ENCODE data around the gene YJEFN3. TPM values are rescaled to one million over a fixed set of nuclear protein-coding genes. Genes with fewer than 3 reads are reported as not detected.

YJEFN3 gene
- total RNA-seq, 1 experiment from 2014 or later: 25.3 TPM

- TF ChIP-seq CTCF (IDR thresholded peaks at IDR 0.05 in 2 of 3, conservative IDR thresholded peaks at IDR 0.05 in 1 of 3; ENCODE audit: borderline replicate concordance in 1 of 3, insufficient read depth in 1 of 3, low read depth in 2 of 3, low read length in 2 of 3): no peak
- no peak for TF ChIP-seq SRF (IDR thresholded peaks at IDR 0.05; ENCODE audit: low read depth)
- no peak for TF ChIP-seq TCF7L2 (IDR thresholded peaks at IDR 0.05; ENCODE audit: borderline replicate concordance, extremely low read depth, insufficient read depth, insufficient read length)
- no peak for TF ChIP-seq ZNF274 (IDR thresholded peaks at IDR 0.05; ENCODE audit: low read depth, low read length)
- no peak for TF ChIP-seq CEBPB (IDR thresholded peaks at IDR 0.05; ENCODE audit: low read depth)
Observed at GRCh38 chr19:19523177-19523576, 5.5 kb upstream of the YJEFN3 start (continued).

GRCh38 chr19:19524053-19524452 lies 4.7 kb upstream of the YJEFN3 start:
- intact Hi-C loops (cut with micrococcal nuclease): no loop called here
- DNase-seq (ENCODE audit: low read depth, low spot score): no peak
- ChIA-PET RAD21 (ENCODE audit: low non-redundant PET in 1 of 2, low total read pairs in 2 of 2, uncharacterized antibody in 2 of 2, unreplicated experiment in 2 of 2) (no interaction called here), POLR2A (no interaction called here), CTCF (no interaction called here)
- Histone ChIP-seq H3K4me1 (ENCODE audit: control insufficient read depth in 1 of 2, insufficient read depth in 2 of 2, low read length in 2 of 2) (no peaks in the 10 kb centered on the region), H3K79me2 (ENCODE audit: insufficient read depth, low read length) (peaks cover 72% of the 10 kb centered on the region), H2AFZ (ENCODE audit: low read depth, low read length, poor library complexity, severe bottlenecking) (no peak overlapping the region), H3K27me3 (ENCODE audit: insufficient read depth, low read length) (no peaks in the 10 kb centered on the region), H4K20me1 (ENCODE audit: insufficient read depth) (no peaks in the 10 kb centered on the region), H3K9me3 (ENCODE audit: control insufficient read depth in 1 of 2, insufficient read depth in 1 of 2, low read depth in 1 of 2, low read length in 2 of 2) (no peaks in the 10 kb centered on the region), H3K9ac (ENCODE audit: low read length) (no peak overlapping the region), H3K4me2 (ENCODE audit: low read length) (no peak overlapping the region), H3K9me2 (ENCODE audit: insufficient read depth) (no peaks in the 10 kb centered on the region), H3K4me3 (replicated peaks in 1 of 2; ENCODE audit: low read depth in 1 of 2, low read length in 2 of 2) (no peak overlapping the region), H3K36me3 (ENCODE audit: control insufficient read depth in 1 of 2, insufficient read depth in 2 of 2, low read length in 2 of 2) (peaks cover 14 to 20% of the 10 kb centered on the region in 2 experiments; a peak in 3 of 4 replicates), H3K27ac (ENCODE audit: low read depth, low read length) (no peak overlapping the region)
- no peak for ATAC-seq
- TF ChIP-seq JUND (IDR thresholded peaks at IDR 0.05) (no peak), EZH2phosphoT487 (IDR thresholded peaks at IDR 0.05; ENCODE audit: borderline replicate concordance) (no peak), CBX3 (IDR thresholded peaks at IDR 0.05; ENCODE audit: low read depth) (no peak), YY1 (IDR thresholded peaks at IDR 0.05; ENCODE audit: extremely low read depth, insufficient replicate concordance, low read depth, low read length) (no peak), EZH2 (IDR thresholded peaks at IDR 0.05) (no peak), MAX (IDR thresholded peaks at IDR 0.05) (no peak)
- no TSS peak for BruUV-seq (replicated peaks)
